Measurements from ENCODE around the gene ARF3. TPM values are rescaled to one million over a fixed set of nuclear protein-coding genes. Genes with fewer than 3 reads are reported as not detected.

ARF3 gene
- polyA plus RNA-seq, 2 of the 4 experiments (the other 2 are of a cell fraction), result 138 to 287 TPM

- FAIRE-seq (no peak), DNase-seq (ENCODE audit: low read depth in 1 of 2, low spot score in 1 of 2) (peak; percentile 57 to 66), ATAC-seq (peak; percentile 59 to 65)
- Histone ChIP-seq H3K27ac (peak overlapping the region; percentile 16 to 26; a peak in 3 of 6 replicates), H3K4me2 (peak overlapping the region; percentile 84), H3K4me3 (peak overlapping the region; percentile 44), H3K4me1 (peaks cover 16% of the 10 kb centered on the region; the same call in 2 of the 3 replicates), H3K9me3 (no peaks in the 10 kb centered on the region)
- TF ChIP-seq SMC3 (IDR thresholded peaks at IDR 0.05) (0 out of 3 replicates have a peak, but pooled peaks have one; percentile 17), HDAC2 (IDR thresholded peaks at IDR 0.05) (no peak), CTCF (IDR thresholded peaks at IDR 0.05) (peak; percentile 38), POLR2AphosphoS2 (conservative IDR thresholded peaks at IDR 0.05; ENCODE audit: low read length) (no peak)
- TF ChIP-seq, protein P1, sequence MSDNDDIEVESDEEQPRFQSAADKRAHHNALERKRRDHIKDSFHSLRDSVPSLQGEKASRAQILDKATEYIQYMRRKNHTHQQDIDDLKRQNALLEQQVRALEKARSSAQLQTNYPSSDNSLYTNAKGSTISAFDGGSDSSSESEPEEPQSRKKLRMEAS (IDR thresholded peaks at IDR 0.05), result peak; percentile 87
- ChIA-PET POLR2A (no interaction called here), CTCF (interaction anchor here (0.6 to 77.5 kb wide), 12 partner anchors 1 to 133 kb away, joined by 3 to 2584 read pairs (median 3); partner anchors contain the start of genes ARF3, DDN, FKBP11 and PRKAG1)
- 18% methylated on average over 79 of the region's 91 CpGs for WGBS (ENCODE audit: missing lambda C conversion rate)
Observed at GRCh38 chr12:48980953-48981756, 23.9 kb upstream of the ARF3 start.

DNA sequence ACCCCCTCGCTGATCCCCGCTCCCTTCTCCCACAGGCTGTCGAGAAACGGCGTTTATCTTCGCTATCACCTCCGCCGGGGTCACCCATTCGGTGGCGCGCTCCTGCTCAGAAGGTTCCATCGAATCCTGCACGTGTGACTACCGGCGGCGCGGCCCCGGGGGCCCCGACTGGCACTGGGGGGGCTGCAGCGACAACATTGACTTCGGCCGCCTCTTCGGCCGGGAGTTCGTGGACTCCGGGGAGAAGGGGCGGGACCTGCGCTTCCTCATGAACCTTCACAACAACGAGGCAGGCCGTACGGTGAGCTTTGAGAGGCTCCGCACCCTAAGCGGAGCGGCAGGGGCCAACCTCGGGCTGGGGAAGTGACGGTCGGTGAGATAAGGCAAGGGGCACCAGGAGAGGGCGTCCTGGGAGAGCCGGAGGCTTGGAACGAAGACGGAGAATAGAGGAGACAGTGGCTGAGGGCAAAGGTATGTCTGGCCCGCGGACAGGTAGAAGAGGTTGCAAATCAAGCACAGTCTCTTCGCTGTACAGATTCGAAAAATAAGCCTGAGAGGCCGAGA lies 23.2 kb upstream of the ARF3 start:
- Histone ChIP-seq H3K9me3 (no peaks in the 10 kb centered on the region), H3K4me2 (peak overlapping the region; percentile 84), H3K27ac (peak overlapping the region in 1 of 2 experiments; percentile 26; a peak in 1 of 6 replicates), H3K4me1 (peaks cover 16% of the 10 kb centered on the region; the same call in 2 of the 3 replicates), H3K4me3 (peak overlapping the region; percentile 44)
- DNase-seq (ENCODE audit: low read depth in 1 of 2, low spot score in 1 of 2), result peak in 1 of 2 experiments; percentile 51
- WGBS (ENCODE audit: missing lambda C conversion rate), result 55% methylated on average over 41 of the region's 46 CpGs
- peak; percentile 4 to 45; a peak in 4 of 6 replicates for ATAC-seq
- no peak for TF ChIP-seq POLR2A (IDR thresholded peaks at IDR 0.05; ENCODE audit: low read length)
- 0 out of 5 replicates have a peak, but pooled peaks of 1 of the 2 experiments have one; percentile 7 for TF ChIP-seq RAD21 (conservative IDR thresholded peaks at IDR 0.05 in 1 of 2, IDR thresholded peaks at IDR 0.05 in 1 of 2)
- no peak for TF ChIP-seq JUNB (IDR thresholded peaks at IDR 0.05)
- ChIA-PET POLR2A (no interaction called here), CTCF (interaction anchor here (0.6 to 77.5 kb wide), 9 partner anchors 1 to 134 kb away, joined by 3 to 2584 read pairs (median 3); partner anchors contain the start of genes ARF3, DDN, FKBP11 and PRKAG1)
- FAIRE-seq, result no peak

DNA sequence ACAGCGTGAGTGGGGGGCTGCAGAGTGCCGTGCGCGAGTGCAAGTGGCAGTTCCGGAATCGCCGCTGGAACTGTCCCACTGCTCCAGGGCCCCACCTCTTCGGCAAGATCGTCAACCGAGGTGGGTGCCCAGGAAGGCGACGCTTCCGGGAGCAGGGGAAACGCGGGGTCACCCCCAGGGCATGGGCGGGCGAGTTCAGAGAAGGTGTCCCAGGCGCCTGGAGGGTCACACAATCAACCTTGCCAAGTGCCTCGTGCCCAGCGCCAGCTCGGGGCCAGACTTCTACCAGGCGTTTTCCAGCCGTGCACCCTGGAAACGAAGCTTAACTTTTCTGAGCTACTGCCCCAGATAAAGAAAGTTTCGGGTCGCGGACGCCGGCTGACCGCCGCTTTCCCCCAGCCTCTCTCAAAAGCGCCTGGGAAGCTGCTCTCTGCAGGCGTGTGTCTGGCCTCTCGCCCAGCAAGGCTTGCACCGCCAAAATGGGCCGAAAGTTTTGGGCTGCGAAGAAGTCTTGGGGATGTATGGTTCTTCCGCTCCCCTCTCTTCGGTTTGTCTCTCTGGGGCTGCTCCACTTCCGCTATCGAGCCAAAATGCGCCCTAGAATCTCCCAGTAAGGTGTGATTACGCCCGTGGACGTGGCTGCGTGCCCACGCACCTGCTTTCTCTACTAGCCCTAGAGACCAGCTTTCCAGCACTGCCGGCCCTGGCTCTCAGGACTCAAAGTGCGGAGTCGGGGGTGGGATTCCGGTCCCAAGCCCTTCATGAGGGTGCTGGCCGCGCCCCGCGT lies 22.5 kb upstream of the ARF3 start:
- no peak for FAIRE-seq
- no peak overlapping the region; the same call in 2 of the 3 replicates for H3K4me3 ChIP-seq
- TF ChIP-seq, protein P1 (IDR thresholded peaks at IDR 0.05), result no peak
- TF ChIP-seq SMC3 (IDR thresholded peaks at IDR 0.05) (no peak), RFX5 (IDR thresholded peaks at IDR 0.05) (no peak), EHF (CRISPR knock-in tag; IDR thresholded peaks at IDR 0.05) (no peak)

More for the DNA sequence above, 22.5 kb upstream of the ARF3 start:
- H3K4me2 ChIP-seq, result no peak overlapping the region
- POLR2A ChIA-PET, result no interaction called here
- DNase-seq (ENCODE audit: low read depth in 1 of 2, low spot score in 1 of 2) (no peak), ATAC-seq (no peak)
- H3K4me1 ChIP-seq, result peaks cover 16% of the 10 kb centered on the region; the same call in 2 of the 3 replicates
- 57% methylated on average over 51 of the region's 55 CpGs for WGBS (ENCODE audit: missing lambda C conversion rate)
- H3K27ac ChIP-seq, result no peak overlapping the region
- H3K9me3 ChIP-seq, result no peaks in the 10 kb centered on the region
- CTCF ChIA-PET, result interaction anchor here (0.9 to 77.5 kb wide), 7 partner anchors 0 to 165 kb away, joined by 3 to 2584 read pairs (median 14); partner anchors contain the start of genes ARF3, DDN, FKBP11 and PRKAG1
